Hematopoietic multipotent progenitor cell treated with erythropoietin and hydrocortisone succinate and interleukin-3 and kit ligand, for 15 days (in vitro differentiated cells): ENCODE data around the gene ABLIM2.

Source experiments
- DNase-seq: peaks from one replicate; pipeline ENCODE4 v3.0.0-alpha.2; 2015; ENCODE audit warnings: low spot score

The ABLIM2 gene

GRCh38 chr4:8192748-8193738 is 34.4 kb upstream of the ABLIM2 start:
- no peak for DNase-seq

GRCh38 chr4:8191136-8191747 is 32.6 kb upstream of the ABLIM2 start:
- peak; percentile 16 for DNase-seq

GRCh38 chr4:8189551-8190466 is 31.2 kb upstream of the ABLIM2 start:
- DNase-seq: no peak

- DNase-seq: no peak
These were observed 30.3 kb upstream of the ABLIM2 start for GRCh38 chr4:8188743-8189550.

- DNase-seq: no peak
These were observed 29.5 kb upstream of the ABLIM2 start for GRCh38 chr4:8188085-8188484.

- no peak for DNase-seq
These were observed 27.3 kb upstream of the ABLIM2 start for GRCh38 chr4:8185930-8186329.

- DNase-seq: no peak
These were observed 26.7 kb upstream of the ABLIM2 start for GRCh38 chr4:8185295-8185694.

- DNase-seq: no peak
These were observed 25.4 kb upstream of the ABLIM2 start for GRCh38 chr4:8184061-8184460.

GRCh38 chr4:8182858-8183725 is 24.5 kb upstream of the ABLIM2 start:
- peak; percentile 61 for DNase-seq

- DNase-seq: no peak
These were observed 23.7 kb upstream of the ABLIM2 start for GRCh38 chr4:8182294-8182693.

GRCh38 chr4:8181844-8182243 is 23.2 kb upstream of the ABLIM2 start:
- no peak for DNase-seq

GRCh38 chr4:8181119-8181518 is 22.5 kb upstream of the ABLIM2 start:
- no peak for DNase-seq

- no peak for DNase-seq
These were observed 21.9 kb upstream of the ABLIM2 start for GRCh38 chr4:8180310-8181093.

- DNase-seq: no peak
These were observed 21.2 kb upstream of the ABLIM2 start for GRCh38 chr4:8179771-8180170.

GRCh38 chr4:8179074-8179473 is 20.5 kb upstream of the ABLIM2 start:
- DNase-seq: no peak

GRCh38 chr4:8177956-8178355 is 19.3 kb upstream of the ABLIM2 start:
- no peak for DNase-seq

- DNase-seq: no peak
These were observed 18.9 kb upstream of the ABLIM2 start for GRCh38 chr4:8177552-8177951.

GRCh38 chr4:8176547-8177399 is 18.2 kb upstream of the ABLIM2 start:
- no peak for DNase-seq

- DNase-seq: no peak
These were observed 17.1 kb upstream of the ABLIM2 start for GRCh38 chr4:8175686-8176085.
